HEK293T (cell line): ENCODE measurements around the gene ABCA3.
"Not testable (repeated sequence)": the region's sequence is repeated elsewhere in the genome, so short reads cannot be mapped to it uniquely, and the experiment has no call there.

Experiments used
- CTCF ChIA-PET: fragments of 350-600 bp; formaldehyde crosslinking; extraction: SDS; loops from one replicate; lab custom pipeline; 2021; ENCODE audit warnings: antibody characterized with exemption, inconsistent platforms; lab: Yijun Ruan, JAX
- POLR2A ChIA-PET: fragments of 350-600 bp; formaldehyde crosslinking; extraction: SDS; loops from one replicate; lab custom pipeline; 2020; ENCODE audit warnings: antibody characterized with exemption, inconsistent platforms; lab: Yijun Ruan, JAX
- DNase-seq: peaks from one replicate; pipeline ENCODE4 v3.0.0; 2012; ENCODE audit warnings: mixed read lengths; ENCODE audit errors: extremely low spot score
- ARNT ChIP-seq: fragments of 450-650 bp; IDR thresholded peaks from 2 replicates; pipeline ENCODE4 v1.6.1; 2017; ENCODE audit warnings: mild to moderate bottlenecking
- BHLHE40 ChIP-seq: fragments of 450-650 bp; IDR thresholded peaks from 2 replicates; pipeline ENCODE4 v1.6.1; 2016; ENCODE audit warnings: mild to moderate bottlenecking, moderate library complexity, borderline replicate concordance
- CTBP1 ChIP-seq: fragments of 450-650 bp; IDR thresholded peaks from 2 replicates; pipeline ENCODE4 v1.6.1; 2016; ENCODE audit warnings: borderline replicate concordance
- ELF4 ChIP-seq: fragments of 450-650 bp; IDR thresholded peaks from 2 replicates; pipeline ENCODE4 v1.6.1; 2017; ENCODE audit warnings: antibody characterized with exemption
- FOXA1 ChIP-seq: fragments of 450-650 bp; IDR thresholded peaks from 2 replicates; pipeline ENCODE4 v1.6.1; 2016; ENCODE audit warnings: mild to moderate bottlenecking
- FOXK2 ChIP-seq: fragments of 450-650 bp; IDR thresholded peaks from 2 replicates; pipeline ENCODE4 v1.6.1; 2016; ENCODE audit warnings: mild to moderate bottlenecking
- FOXM1 ChIP-seq: fragments of 450-650 bp; IDR thresholded peaks from 2 replicates; pipeline ENCODE4 v1.6.1; 2017; ENCODE audit warnings: mild to moderate bottlenecking, borderline replicate concordance
- HDGF ChIP-seq: fragments of 450-650 bp; IDR thresholded peaks from 2 replicates; pipeline ENCODE4 v1.6.1; 2017; ENCODE audit warnings: antibody characterized with exemption, borderline replicate concordance
- L3MBTL2 ChIP-seq: fragments of 450-650 bp; conservative IDR thresholded peaks from 2 replicates; pipeline ENCODE4 v1.6.1; 2016; ENCODE audit warnings: mild to moderate bottlenecking
- LEF1 ChIP-seq: fragments of 450-650 bp; IDR thresholded peaks from 2 replicates; pipeline ENCODE4 v1.6.1; 2017; ENCODE audit warnings: mild to moderate bottlenecking, borderline replicate concordance
- NFRKB ChIP-seq: fragments of 450-650 bp; IDR thresholded peaks from 2 replicates; pipeline ENCODE4 v1.6.1; 2016; ENCODE audit warnings: mild to moderate bottlenecking, moderate library complexity
- PKNOX1 ChIP-seq: fragments of 450-650 bp; IDR thresholded peaks from 2 replicates; pipeline ENCODE4 v1.6.1; 2016
- SP1 ChIP-seq: fragments of 450-650 bp; IDR thresholded peaks from 2 replicates; pipeline ENCODE4 v1.6.1; 2017
- SUZ12 ChIP-seq: fragments of 450-650 bp; IDR thresholded peaks from 2 replicates; pipeline ENCODE4 v1.6.1; 2016; ENCODE audit warnings: mild to moderate bottlenecking
- TARDBP ChIP-seq: fragments of 450-650 bp; IDR thresholded peaks from 2 replicates; pipeline ENCODE4 v1.6.1; 2016
- ZNF384 ChIP-seq: fragments of 450-650 bp; IDR thresholded peaks from 2 replicates; pipeline ENCODE4 v1.6.1; 2016

ABCA3 gene

GRCh38 chr16:2340564-2341455, at the start of gene ABCA3:
Gene ABCA3 (minus strand): TSS chr16:2340728. CDS start chr16:2326466, 14,262 bp downstream.
- TF ChIP-seq ARNT: 0 out of 2 replicates have a peak, but pooled peaks have one; percentile 23
- peak; percentile 100 for TF ChIP-seq L3MBTL2
- no peak for TF ChIP-seq NFRKB
- TF ChIP-seq LEF1: peak; percentile 56; the same call in 1 of the 2 replicates
- ChIA-PET CTCF (interaction anchor here (0.7 to 1.2 kb wide), 4 partner anchors 10 to 160 kb away, joined by 3 to 8 read pairs (median 4); no protein-coding TSS in a partner anchor), POLR2A (interaction anchor here (0.6 to 0.7 kb wide), 2 partner anchors 11 to 89 kb away, joined by 3 read pairs; partner anchors contain the start of gene ECI1)
- peak; percentile 100 for DNase-seq

GRCh38 chr16:2388875-2389433, 48.4 kb upstream of the ABCA3 start:
- POLR2A ChIA-PET: no interaction called here
- no peak for DNase-seq
- CTCF ChIA-PET: no interaction called here
- TF ChIP-seq BHLHE40 (no peak), ARNT (no peak), SUZ12 (no peak), HDGF (no peak), LEF1 (no peak), FOXA1 (no peak), ELF4 (no peak), FOXM1 (no peak), TARDBP (no peak)

GRCh38 chr16:2388139-2388874, 47.8 kb upstream of the ABCA3 start:
- DNase-seq: no peak
- ChIA-PET CTCF (no interaction called here), POLR2A (no interaction called here)
- TF ChIP-seq ZNF384: no peak
- TF ChIP-seq PKNOX1: no peak
- no peak for TF ChIP-seq ELF4
- no peak for TF ChIP-seq NFRKB
- no peak for TF ChIP-seq FOXM1
- TF ChIP-seq ARNT: no peak
- no peak for TF ChIP-seq SP1

GRCh38 chr16:2386990-2387389, 46.5 kb upstream of the ABCA3 start:
- DNase-seq: no peak
- TF ChIP-seq ZNF384: no peak
- TF ChIP-seq BHLHE40: no peak
- TF ChIP-seq SP1: no peak
- TF ChIP-seq ARNT: no peak
- TF ChIP-seq PKNOX1: no peak
- TF ChIP-seq FOXA1: no peak
- no peak for TF ChIP-seq FOXK2
- TF ChIP-seq L3MBTL2: no peak
- TF ChIP-seq FOXM1: no peak
- TF ChIP-seq CTBP1: no peak
- TF ChIP-seq TARDBP: no peak
- TF ChIP-seq ELF4: no peak
- no peak for TF ChIP-seq HDGF
- no peak for TF ChIP-seq LEF1
- POLR2A ChIA-PET: no interaction called here
- CTCF ChIA-PET: interaction anchor here (0.7 kb wide), 1 partner anchor 10 kb away, joined by 3 read pairs; no protein-coding TSS in a partner anchor

- CTCF ChIA-PET, POLR2A ChIA-PET, DNase-seq: not testable (repeated sequence)
Measured at GRCh38 chr16:2385982-2386381, 45.5 kb upstream of the ABCA3 start.

GRCh38 chr16:2385190-2385836, 44.8 kb upstream of the ABCA3 start:
- no peak for DNase-seq
- CTCF ChIA-PET: no interaction called here
- POLR2A ChIA-PET: no interaction called here

More at GRCh38 chr16:2385190-2385836, 44.8 kb upstream of the ABCA3 start:
- TF ChIP-seq PKNOX1 (no peak), SP1 (no peak), TARDBP (no peak), NFRKB (no peak), FOXK2 (no peak)
